Natural killer cell (primary cell): ENCODE data around the gene CD48. TPM values are rescaled to one million over a fixed set of nuclear protein-coding genes. Genes with fewer than 3 reads are reported as not detected.
"Not testable (repeated sequence)": the region's sequence is repeated elsewhere in the genome, so short reads cannot be mapped to it uniquely, and the experiment has no call there.

Source experiments
- ATAC-seq, 3 donors: fragments of 150-1000 bp in 2 of 3; fragments of 200-7000 bp in 1 of 3; cut with Tn5 transposase; 1 replicate in 1 of 3; 2 replicates in 2 of 3; pipeline ENCODE4 v1.10.0; 2021; ENCODE audit warnings: mild to moderate bottlenecking in 2 of 3, moderate library complexity in 2 of 3
- DNase-seq, 2 donors: peaks; one replicate each; pipeline versions ENCODE4 v3.0.0 to v3.0.0-alpha.2; 2013 to 2021; ENCODE audit warnings: mixed read lengths in 1 of 2
- H3K27ac ChIP-seq: one replicate; pipeline ENCODE4 v1.5.1; 2013; ENCODE audit warnings: mild to moderate bottlenecking, low read length
- H3K27me3 ChIP-seq: one replicate; pipeline ENCODE4 v1.6.1; 2013; ENCODE audit warnings: low read length; ENCODE audit not compliant: control insufficient read depth, insufficient read depth
- H3K36me3 ChIP-seq: one replicate; pipeline ENCODE4 v1.6.1; 2013; ENCODE audit warnings: low read length; ENCODE audit not compliant: control insufficient read depth, insufficient read depth
- H3K4me1 ChIP-seq: one replicate; pipeline ENCODE4 v1.6.1; 2013; ENCODE audit warnings: low read length; ENCODE audit not compliant: control insufficient read depth, insufficient read depth
- H3K4me3 ChIP-seq: one replicate; pipeline ENCODE4 v1.5.1; 2013; ENCODE audit warnings: low read length
- H3K9me3 ChIP-seq: one replicate; pipeline ENCODE4 v1.6.1; 2013; ENCODE audit warnings: low read length; ENCODE audit not compliant: control insufficient read depth, insufficient read depth
- H3K27ac Mint-ChIP-seq, 2 donors: one replicate each; pipeline ENCODE4 v1.8.0; 2022; ENCODE audit warnings: mild to moderate bottlenecking in 2 of 2, mixed read lengths in 2 of 2, moderate library complexity in 1 of 2
- H3K27me3 Mint-ChIP-seq, 2 donors: one replicate each; pipeline ENCODE4 v1.8.0; 2022; ENCODE audit warnings: low read depth in 2 of 2, mixed read lengths in 2 of 2
- H3K36me3 Mint-ChIP-seq: one replicate; pipeline ENCODE4 v1.8.0; 2022; ENCODE audit warnings: mixed read lengths
- H3K4me1 Mint-ChIP-seq, 2 donors: one replicate each; pipeline ENCODE4 v1.8.0; 2022; ENCODE audit warnings: mixed read lengths in 2 of 2
- H3K4me3 Mint-ChIP-seq: one replicate; pipeline ENCODE4 v1.8.0; 2022; ENCODE audit warnings: mild to moderate bottlenecking, moderate library complexity, mixed read lengths
- H3K9me3 Mint-ChIP-seq, 2 donors: one replicate each; pipeline ENCODE4 v1.8.0; 2022; ENCODE audit warnings: mixed read lengths in 2 of 2
- CTCF ChIP-seq: fragments of 200-600 bp; IDR thresholded peaks from one replicate; pipeline ENCODE4 v1.8.0; 2022; ENCODE audit warnings: antibody characterized with exemption
- WGBS: methylation state at CpG from one replicate; pipeline ENCODE4 v1.1.7; 2013; ENCODE audit warnings: missing lambda C conversion rate; ENCODE audit not compliant: insufficient coverage; 5-methylcytosine and 5-hydroxymethylcytosine counted together
- intact Hi-C: fragments of 100-400 bp; cut with micrococcal nuclease; formaldehyde crosslinking; loops from one replicate; pipeline ENCODE4 v1.14.2; 2022
- total RNA-seq, 4 donors: library from RNA; stranded (reverse); fragments of 120-200 nt in 1 of 4; gene quantifications; one replicate each; pipeline versions ENCODE4 v1.2.3 to v1.2.4, GENCODE V29; 2013 to 2022

CD48 gene
- total RNA-seq, 3 donors from 2014 or later (not counting 1 experiment from before 2014, with no cell fraction given), result 213 to 249 (median 223) TPM

DNA sequence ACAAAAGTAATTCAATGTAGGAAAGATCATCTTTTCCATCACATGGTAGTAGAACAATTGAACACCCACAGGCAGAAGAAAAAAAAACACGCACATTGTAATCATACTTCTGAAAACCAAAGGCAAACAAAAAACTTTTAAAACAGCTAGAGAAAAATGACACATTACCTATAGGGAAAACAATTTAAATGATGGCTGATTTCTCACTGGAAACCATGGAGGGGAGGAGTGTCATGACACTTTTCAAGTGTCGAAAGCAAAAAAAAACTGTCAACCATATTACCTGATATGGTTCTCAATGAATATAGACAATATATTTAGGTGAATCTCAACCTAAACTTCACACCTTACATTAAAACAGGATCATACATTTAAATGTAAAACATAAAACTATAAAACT, 26.6 kb upstream of the CD48 start:
- H3K9me3 ChIP-seq, result peaks cover 12% of the 10 kb centered on the region
- intact Hi-C loops, result loop anchor here (2.0 kb wide), 2 partner anchors 59 to 107 kb away; partner anchors contain the start of gene LY9
- DNase-seq (peak in 1 of 2 donors; percentile 38), ATAC-seq (peak in 2 of 3 donors; percentile 12 to 25)
- peaks cover 0 to 10% of the 10 kb centered on the region in 2 donors for H3K9me3 Mint-ChIP-seq
- H3K27me3 Mint-ChIP-seq, result no peaks in the 10 kb centered on the region
- peak overlapping the region; percentile 88 to 96 for H3K27ac Mint-ChIP-seq
- H3K4me3 Mint-ChIP-seq, result peak overlapping the region; percentile 88
- no peak overlapping the region for H3K4me3 ChIP-seq
- peaks cover 42% of the 10 kb centered on the region for H3K4me1 ChIP-seq
- peaks cover 28% of the 10 kb centered on the region for H3K36me3 Mint-ChIP-seq
- TF ChIP-seq CTCF, result no peak
- peaks cover 6% of the 10 kb centered on the region for H3K36me3 ChIP-seq
- WGBS, result no CpG with 5 or more reads among the region's 2 CpGs
- H3K4me1 Mint-ChIP-seq, result peaks cover 74 to 91% of the 10 kb centered on the region in 2 donors
- H3K27ac ChIP-seq, result peak overlapping the region; percentile 87
- no peaks in the 10 kb centered on the region for H3K27me3 ChIP-seq

GRCh38 chr1:160734301-160734700, 22.7 kb upstream of the CD48 start:
- peaks cover 28% of the 10 kb centered on the region for H3K36me3 Mint-ChIP-seq

DNA sequence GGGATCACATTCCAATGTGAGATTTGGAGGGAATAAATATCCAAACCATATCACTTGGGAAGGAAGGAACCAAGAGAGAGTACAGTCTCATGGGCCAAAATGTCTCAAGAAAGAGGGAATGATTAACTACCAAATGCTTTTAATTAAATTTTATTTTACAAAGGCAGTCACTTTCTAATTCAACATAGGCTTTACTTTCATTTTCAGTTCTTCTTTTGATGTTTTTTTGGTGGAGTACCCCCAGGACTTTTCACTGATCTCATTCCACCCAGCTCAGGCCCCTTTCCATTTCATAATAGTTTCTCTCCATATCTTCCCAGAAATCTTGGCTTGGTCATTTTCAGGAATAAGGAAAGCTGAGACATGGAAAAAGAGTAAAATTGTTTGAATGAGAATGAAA, 22.3 kb upstream of the CD48 start:
- H3K9me3 ChIP-seq, result peaks cover 12% of the 10 kb centered on the region
- no peak overlapping the region for H3K4me3 ChIP-seq
- Mint-ChIP-seq H3K36me3 (peaks cover 28% of the 10 kb centered on the region), H3K4me1 (peaks cover 52 to 68% of the 10 kb centered on the region in 2 donors), H3K27me3 (no peaks in the 10 kb centered on the region), H3K4me3 (peak overlapping the region; percentile 65), H3K9me3 (peaks cover 2 to 16% of the 10 kb centered on the region in 2 donors), H3K27ac (peak overlapping the region; percentile 88 to 96)
- H3K27me3 ChIP-seq, result no peaks in the 10 kb centered on the region
- H3K27ac ChIP-seq, result peak overlapping the region; percentile 75
- ATAC-seq (peak in 1 of 3 donors; percentile 37), DNase-seq (peak in 1 of 2 donors; percentile 37)
- intact Hi-C loops, result loop anchor here (1.0 kb wide), 1 partner anchor 21 kb away; no protein-coding TSS in a partner anchor
- peaks cover 10% of the 10 kb centered on the region for H3K4me1 ChIP-seq
- H3K36me3 ChIP-seq, result no peaks in the 10 kb centered on the region
- no peak for TF ChIP-seq CTCF

More at GRCh38 chr1:160734301-160734700, 22.7 kb upstream of the CD48 start:
- DNase-seq (no peak), ATAC-seq (no peak)
- peaks cover 56 to 72% of the 10 kb centered on the region in 2 donors for H3K4me1 Mint-ChIP-seq
- peaks cover 12% of the 10 kb centered on the region for H3K9me3 ChIP-seq
- H3K4me1 ChIP-seq, result peaks cover 12% of the 10 kb centered on the region
- H3K36me3 ChIP-seq, result no peaks in the 10 kb centered on the region
- H3K27me3 ChIP-seq, result no peaks in the 10 kb centered on the region
- intact Hi-C loops, result loop anchor here (1.0 kb wide), 1 partner anchor 21 kb away; no protein-coding TSS in a partner anchor
- no peak for TF ChIP-seq CTCF
- H3K27ac Mint-ChIP-seq, result peak overlapping the region; percentile 88 to 96
- H3K27me3 Mint-ChIP-seq, result no peaks in the 10 kb centered on the region
- peak overlapping the region; percentile 65 for H3K4me3 Mint-ChIP-seq
- H3K27ac ChIP-seq, result peak overlapping the region; percentile 75
- no peak overlapping the region for H3K4me3 ChIP-seq
- H3K9me3 Mint-ChIP-seq, result peaks cover 2 to 16% of the 10 kb centered on the region in 2 donors

DNA sequence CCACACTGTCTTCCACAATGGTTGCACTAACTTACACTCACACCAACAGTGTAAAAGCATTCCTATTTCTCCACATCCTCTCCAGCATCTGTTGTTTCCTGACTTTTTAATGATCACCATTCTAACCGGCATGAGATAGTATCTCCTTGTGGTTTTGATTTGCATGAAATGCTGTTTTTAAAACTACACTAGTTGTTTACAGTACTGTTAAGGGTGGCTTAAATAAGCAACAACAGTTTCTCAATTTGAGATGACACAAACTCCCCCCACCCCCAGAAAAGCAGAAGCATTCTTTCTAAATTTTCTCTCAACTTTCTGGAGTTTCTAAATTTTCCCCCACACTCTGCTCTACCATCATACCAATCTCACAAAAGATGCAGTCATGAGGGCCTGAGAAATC, 20.4 kb upstream of the CD48 start:
- Mint-ChIP-seq H3K27me3 (no peaks in the 10 kb centered on the region), H3K4me1 (peaks cover 39 to 53% of the 10 kb centered on the region in 2 donors)

DNA sequence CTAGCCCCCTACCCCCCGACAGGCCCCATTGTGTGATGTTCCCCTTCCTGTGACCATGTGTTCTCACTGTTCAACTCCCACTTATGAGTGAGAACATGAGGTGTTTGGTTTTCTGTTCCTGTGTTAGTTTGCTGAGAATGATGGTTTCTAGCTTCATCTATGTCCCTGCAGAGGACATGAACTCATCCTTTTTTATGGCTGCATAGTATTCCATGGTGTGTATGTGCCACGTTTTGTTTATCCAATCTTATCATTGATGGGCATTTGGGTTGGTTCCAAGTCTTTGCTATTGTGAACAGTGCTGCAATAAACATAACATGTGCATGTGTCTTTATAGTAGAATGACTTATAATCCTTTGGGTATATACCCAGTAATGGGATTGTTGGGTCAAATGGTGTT, 19.9 kb upstream of the CD48 start:
- DNase-seq, intact Hi-C loops, H3K9me3 Mint-ChIP-seq, H3K27ac ChIP-seq, ATAC-seq, H3K4me3 ChIP-seq, H3K27me3 ChIP-seq, H3K9me3 ChIP-seq, H3K27me3 Mint-ChIP-seq, H3K4me3 Mint-ChIP-seq, H3K36me3 ChIP-seq: not testable (repeated sequence)
- H3K4me1 Mint-ChIP-seq, result peaks cover 37 to 48% of the 10 kb centered on the region in 2 donors
- peaks cover 21% of the 10 kb centered on the region for H3K36me3 Mint-ChIP-seq
- H3K27ac Mint-ChIP-seq, result peak overlapping the region; percentile 88 to 96
- 92% methylated on average over 1 of the region's 2 CpGs for WGBS
- peaks cover 14% of the 10 kb centered on the region for H3K4me1 ChIP-seq

More for the DNA sequence above, 20.4 kb upstream of the CD48 start:
- H3K27ac Mint-ChIP-seq, result peak overlapping the region; percentile 88 to 96
- DNase-seq, result no peak
- H3K4me3 Mint-ChIP-seq, result peak overlapping the region; percentile 18
- Histone ChIP-seq H3K9me3 (peaks cover 5% of the 10 kb centered on the region), H3K4me3 (no peak overlapping the region), H3K27me3 (no peaks in the 10 kb centered on the region), H3K27ac (no peak overlapping the region), H3K36me3 (no peaks in the 10 kb centered on the region), H3K4me1 (peaks cover 10% of the 10 kb centered on the region)
- H3K9me3 Mint-ChIP-seq, result peaks cover 2 to 8% of the 10 kb centered on the region in 2 donors
- ATAC-seq, result no peak
- no peak for TF ChIP-seq CTCF
- WGBS, result no CpG with 5 or more reads among the region's 1 CpG
- intact Hi-C loops, result no loop called here
- H3K36me3 Mint-ChIP-seq, result peaks cover 25% of the 10 kb centered on the region
